GM21619 (cell line): Measurements from ENCODE around the gene SAP130.
"Not testable (repeated sequence)": the region's sequence is repeated elsewhere in the genome, so short reads cannot be mapped to it uniquely, and the experiment has no call there.

Experiments used
- ATAC-seq: cut with Tn5 transposase; IDR thresholded peaks from one replicate; pipeline ENCODE4 v1.9.1; 2021; ENCODE audit not compliant: unreplicated experiment

Gene SAP130

GRCh38 chr2:127953849-127954248 lies 74.0 kb downstream of the SAP130 start:
- no peak for ATAC-seq

DNA sequence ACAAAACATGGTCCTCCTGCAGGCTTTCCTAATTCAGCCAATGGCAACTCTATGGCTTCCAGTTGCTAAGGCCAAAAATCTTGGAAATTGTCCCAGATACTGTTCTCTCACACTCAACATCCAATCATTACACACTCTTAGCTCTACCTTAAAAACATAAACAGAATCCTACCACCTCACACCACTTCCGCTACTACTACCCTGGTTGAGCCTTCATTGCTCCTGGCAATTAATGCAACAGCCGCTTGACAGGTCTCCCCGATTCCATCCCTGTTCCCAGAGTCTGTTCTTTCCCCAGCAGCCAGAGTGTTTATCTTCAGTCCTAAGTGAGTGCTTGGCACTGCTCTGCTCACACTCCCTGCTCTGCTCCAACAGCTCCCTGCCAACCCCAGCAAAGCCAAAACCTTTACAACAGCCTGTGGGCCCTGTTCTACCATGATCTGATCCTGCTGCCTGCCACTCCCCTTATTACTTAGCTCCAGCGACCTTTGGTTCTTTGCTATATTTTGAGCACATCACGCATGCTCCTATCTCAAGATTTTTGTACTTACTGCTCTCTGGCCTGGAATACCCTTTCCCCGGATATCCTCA lies 74.6 kb downstream of the SAP130 start:
- ATAC-seq = no peak

DNA sequence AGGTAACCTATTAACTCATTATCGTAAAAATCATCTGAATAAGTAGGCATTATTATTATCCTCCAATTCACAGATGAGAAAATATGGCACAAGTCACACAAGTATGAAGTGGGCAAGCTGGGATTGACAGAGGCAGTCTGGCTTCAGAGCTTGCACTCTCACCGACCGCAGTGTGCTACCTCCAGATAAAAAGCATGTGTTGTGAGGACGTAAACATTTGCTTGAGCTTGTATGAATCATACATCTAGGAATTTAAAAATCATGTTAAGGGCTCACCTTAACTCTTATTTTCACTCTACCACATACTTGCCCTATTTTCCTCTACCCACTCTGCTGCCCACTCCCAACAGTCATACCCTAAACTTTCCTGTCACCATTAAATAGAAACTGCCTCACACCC lies 76.8 kb downstream of the SAP130 start:
- ATAC-seq = no peak

- ATAC-seq = no peak
Measured at GRCh38 chr2:127950264-127950663, 77.6 kb downstream of the SAP130 start.

DNA sequence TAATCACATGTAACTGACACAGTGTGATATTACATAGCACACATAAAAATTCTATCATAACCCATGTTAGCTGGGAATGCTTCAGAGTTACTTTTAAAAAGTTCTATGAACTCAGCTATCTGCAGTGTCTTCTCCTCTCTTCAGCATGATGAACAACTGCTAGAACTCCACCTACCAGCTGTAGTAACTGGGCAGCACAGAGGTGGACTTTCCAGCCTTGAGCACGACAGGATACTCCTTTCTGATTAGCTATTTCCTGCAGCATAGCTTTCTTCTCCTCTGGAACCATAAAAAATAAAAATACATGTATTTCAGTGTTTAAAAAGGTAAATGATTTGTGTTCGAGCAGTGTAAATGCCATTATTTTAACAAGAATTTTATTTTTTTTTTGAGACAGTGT lies 82.6 kb downstream of the SAP130 start:
- no peak for ATAC-seq

GRCh38 chr2:127943186-127943585 lies 84.7 kb downstream of the SAP130 start:
- no peak for ATAC-seq

GRCh38 chr2:127942002-127942401 lies 85.9 kb downstream of the SAP130 start:
- no peak for ATAC-seq

GRCh38 chr2:127941461-127941860 lies 86.4 kb downstream of the SAP130 start:
- no peak for ATAC-seq

- ATAC-seq = no peak
Measured at GRCh38 chr2:127940641-127941040, 87.2 kb downstream of the SAP130 start.

GRCh38 chr2:127935337-127935736 lies 92.5 kb downstream of the SAP130 start:
- ATAC-seq = no peak

DNA sequence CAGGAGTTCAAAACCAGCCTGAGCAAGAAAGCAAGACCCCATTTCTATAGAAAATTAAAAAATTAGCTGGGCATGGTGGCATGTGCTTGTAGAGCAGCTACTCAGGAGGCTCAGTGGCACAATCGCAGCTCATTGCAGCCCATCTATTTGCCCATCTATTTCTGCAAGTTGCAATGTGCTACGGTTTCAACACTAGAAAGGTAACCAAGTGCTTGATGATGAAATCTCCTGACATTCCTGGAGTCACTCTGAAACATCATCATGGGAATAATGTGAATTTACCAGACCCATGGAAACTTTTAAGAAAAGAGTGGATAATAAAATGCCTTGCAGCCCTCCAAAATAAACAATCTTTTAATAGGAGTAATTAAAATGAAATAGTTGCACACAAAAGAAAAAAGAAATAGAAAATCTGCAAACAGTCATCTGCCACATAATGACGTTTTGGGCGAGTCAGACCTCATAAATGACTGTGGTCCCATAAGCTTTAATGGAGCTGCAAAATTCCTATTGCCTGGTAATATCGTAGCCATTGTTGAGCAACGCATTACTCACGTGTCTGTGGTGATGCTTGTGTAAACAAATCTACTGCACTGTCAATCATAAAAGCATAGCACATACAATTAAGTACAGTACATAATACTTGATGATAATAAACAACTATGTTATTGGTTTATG lies 95.5 kb downstream of the SAP130 start:
- ATAC-seq = no peak

GRCh38 chr2:127929449-127929848 lies 98.4 kb downstream of the SAP130 start:
- ATAC-seq = no peak

DNA sequence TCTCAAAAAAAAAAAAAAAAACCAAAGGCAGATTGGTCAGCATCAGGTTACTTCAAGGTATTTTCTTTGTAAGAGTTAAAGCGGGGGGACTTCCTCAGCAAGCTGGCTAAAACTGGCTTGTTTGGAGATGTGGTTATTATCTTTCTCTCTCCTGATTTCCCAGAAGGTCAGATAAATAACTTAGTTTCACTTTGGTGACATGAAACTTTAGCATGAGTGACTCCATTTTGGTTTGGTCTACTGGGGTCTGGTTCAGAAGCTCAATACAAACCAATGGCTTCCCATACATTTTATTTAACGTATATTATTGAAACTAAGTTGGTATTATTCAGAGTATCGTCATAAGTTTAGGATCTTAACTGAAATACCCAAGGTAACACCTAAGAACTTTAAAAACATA lies 100.5 kb downstream of the SAP130 start:
- ATAC-seq = no peak

GRCh38 chr2:127917916-127918315 lies 109.9 kb downstream of the SAP130 start:
- no peak for ATAC-seq

DNA sequence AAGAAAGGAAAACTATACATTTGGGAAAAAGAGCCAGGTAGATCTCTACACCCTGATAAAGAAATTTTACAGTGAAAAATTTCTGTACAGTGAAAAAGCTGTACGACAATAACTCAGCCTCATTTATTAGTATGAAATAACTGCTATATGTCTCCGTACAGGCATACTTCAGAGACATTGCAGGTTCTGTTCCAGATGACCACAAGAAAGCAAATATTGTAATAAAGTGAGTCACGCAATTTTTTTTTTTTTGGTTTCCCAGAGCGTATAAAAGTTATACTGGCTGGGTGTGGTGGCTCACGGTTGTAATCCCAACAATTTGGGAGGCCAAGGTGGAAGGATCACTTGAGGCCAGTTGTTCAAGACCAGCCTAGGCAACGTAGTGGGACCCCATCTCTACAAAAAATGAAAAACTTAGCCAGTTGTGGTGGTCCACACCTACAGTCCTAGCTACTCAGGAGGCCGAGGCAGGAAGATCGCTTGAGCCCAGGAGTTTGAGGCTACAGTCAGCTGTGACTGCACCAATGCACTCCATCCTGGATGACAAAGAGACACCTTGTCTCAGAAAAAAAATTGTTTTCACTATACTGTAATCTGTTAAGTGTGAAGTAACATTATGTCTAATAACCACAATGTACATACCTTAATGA lies 113.9 kb downstream of the SAP130 start:
- no peak for ATAC-seq

GRCh38 chr2:127911737-127912136 lies 116.1 kb downstream of the SAP130 start:
- no peak for ATAC-seq

- no peak for ATAC-seq
Measured at GRCh38 chr2:127910415-127910814, 117.4 kb downstream of the SAP130 start.

DNA sequence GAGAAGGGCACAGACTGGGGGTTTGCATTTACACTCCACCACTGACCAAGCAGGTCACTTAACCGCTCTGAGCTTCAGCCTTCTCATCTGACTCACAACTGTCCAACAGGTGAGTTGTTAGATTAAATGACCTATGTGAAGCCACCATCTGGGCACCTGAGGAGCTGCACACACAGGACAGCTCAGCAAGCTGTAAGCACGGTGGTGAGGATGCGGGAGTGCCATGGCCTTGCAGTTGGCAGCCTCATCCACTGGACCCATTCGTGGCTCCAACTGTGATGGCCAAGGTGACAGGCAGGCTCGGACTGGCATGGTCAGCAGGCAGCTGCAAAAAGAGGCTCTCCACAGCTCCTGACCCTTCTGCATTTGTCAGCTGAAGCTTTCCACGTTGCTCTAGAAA lies 118.8 kb downstream of the SAP130 start:
- ATAC-seq = no peak

DNA sequence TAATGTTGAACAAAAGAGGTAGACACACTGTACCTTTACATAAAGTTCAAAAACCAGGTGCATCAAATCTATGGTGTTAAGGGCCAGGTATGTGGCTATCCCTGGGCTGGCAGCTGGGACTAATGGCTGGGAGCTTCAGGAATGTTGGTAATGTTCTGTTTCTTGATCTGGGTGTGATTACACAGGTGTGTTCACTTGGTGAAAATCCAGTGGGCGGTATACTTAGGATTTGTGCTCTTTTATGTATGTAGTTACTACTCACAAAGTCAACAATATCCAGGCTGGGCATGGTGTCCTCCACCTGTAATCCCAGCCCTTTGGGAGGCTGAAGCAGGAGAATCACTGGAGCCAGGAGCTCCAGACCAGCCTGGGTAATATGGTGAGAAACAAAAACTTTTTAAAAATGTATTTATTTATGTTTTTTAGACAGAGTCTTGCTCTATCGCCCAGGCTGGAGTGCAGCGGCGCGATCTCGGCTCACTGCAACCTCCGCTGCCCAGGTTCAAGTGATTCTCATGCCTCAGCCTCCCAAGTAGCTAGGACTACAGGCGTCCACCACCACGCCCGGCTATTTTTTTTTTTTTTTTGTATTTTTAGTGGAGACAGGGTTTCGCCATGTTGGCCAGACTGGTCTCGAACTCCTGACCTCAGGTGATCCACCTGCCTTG lies 120.0 kb downstream of the SAP130 start:
- not testable (repeated sequence) for ATAC-seq

DNA sequence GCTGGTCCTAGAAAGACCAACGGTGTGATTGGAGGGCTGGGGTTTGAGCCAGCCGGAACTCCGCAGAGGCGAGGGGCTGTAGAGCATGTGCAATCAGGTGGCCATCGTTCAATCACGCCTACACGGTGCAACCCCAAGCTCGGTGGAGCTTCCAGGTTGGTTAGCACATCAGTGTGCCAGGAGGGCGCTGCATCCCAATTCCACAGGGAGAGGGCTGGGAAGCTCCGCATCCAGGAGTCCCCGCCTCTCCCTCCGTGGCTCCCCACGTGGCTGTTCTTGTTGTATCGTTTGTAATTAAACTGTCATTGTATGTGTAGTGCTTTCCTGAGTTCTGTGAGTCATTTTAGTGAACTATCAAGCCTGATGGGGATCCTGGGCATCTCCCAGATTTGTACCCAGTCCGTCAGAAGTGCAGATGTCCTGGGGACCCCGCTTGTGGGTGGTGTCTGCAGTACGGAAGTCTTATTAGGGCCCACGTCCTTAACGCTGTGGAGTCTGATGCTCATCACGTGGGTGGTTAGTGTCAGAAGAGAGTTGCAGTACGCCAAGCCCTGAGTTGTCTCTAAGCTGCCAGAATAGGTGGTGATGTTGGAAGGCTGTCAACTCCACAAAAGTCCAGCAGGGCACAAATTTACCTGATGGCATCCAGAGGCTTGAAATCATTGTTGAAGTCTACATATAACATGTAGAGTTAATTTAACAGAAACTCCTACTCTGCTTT lies 121.5 kb downstream of the SAP130 start:
- ATAC-seq = no peak

GRCh38 chr2:127901339-127902056 lies 126.4 kb downstream of the SAP130 start:
- no peak for ATAC-seq
